Rectal smooth muscle tissue (tissue), 1 donor: ENCODE results near the gene LGALS3BP.

ENCODE experiments used
- H3K27ac ChIP-seq: one replicate; pipeline ENCODE4 v1.7.0; 2013; ENCODE audit warnings: low read depth, low read length, inconsistent platforms
- H3K27me3 ChIP-seq: one replicate; pipeline ENCODE4 v1.7.0; 2013; ENCODE audit warnings: low read length; ENCODE audit not compliant: control insufficient read depth, insufficient read depth
- H3K36me3 ChIP-seq: one replicate; pipeline ENCODE4 v1.7.0; 2013; ENCODE audit warnings: low read length; ENCODE audit not compliant: control insufficient read depth, insufficient read depth
- H3K4me1 ChIP-seq: one replicate; pipeline ENCODE4 v1.7.0; 2013; ENCODE audit warnings: low read length; ENCODE audit not compliant: control insufficient read depth, insufficient read depth
- H3K4me3 ChIP-seq: one replicate; pipeline ENCODE4 v1.7.0; 2013; ENCODE audit warnings: low read length
- H3K9ac ChIP-seq: one replicate; pipeline ENCODE4 v1.7.0; 2013; ENCODE audit warnings: low read length

The LGALS3BP gene

DNA sequence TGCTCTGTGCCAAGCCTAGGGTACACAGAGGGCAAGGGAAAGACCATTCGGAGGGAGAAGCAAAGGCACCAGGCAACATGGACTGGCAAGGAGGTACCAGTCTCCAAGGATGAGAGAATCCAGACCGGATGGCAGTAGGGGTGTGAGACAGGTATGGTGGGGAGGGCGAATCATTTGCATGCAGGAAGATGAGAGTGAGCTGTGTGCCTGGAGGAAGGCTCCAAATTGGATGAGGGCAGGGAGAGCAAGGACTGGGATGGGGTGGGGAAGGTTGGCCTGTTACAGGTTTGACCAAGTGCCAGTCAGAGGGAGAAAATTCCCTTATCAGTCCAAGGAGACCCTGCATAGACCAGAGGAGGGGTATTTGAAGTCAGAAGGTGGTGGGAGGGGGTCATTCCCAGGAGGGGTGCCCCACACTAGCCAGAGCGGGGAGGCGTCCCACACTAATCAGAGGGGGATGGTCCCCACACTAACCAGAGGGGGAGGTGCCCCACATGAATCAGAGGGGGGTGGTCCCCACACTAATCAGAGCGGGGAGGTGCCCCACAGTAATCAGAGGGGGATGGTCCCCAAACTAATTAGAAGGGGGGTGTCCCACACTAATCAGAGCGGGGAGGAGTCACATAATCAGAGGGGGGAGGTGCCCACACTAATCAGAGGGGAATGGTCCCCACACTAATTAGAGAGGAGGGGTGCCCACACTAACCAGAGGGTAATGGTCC, 29.1 kb upstream of the LGALS3BP start:
- H3K9ac ChIP-seq, result peak overlapping the region; percentile 99
- peaks cover 12% of the 10 kb centered on the region for H3K4me1 ChIP-seq
- H3K36me3 ChIP-seq, result no peaks in the 10 kb centered on the region
- H3K27ac ChIP-seq, result peak overlapping the region; percentile 52
- H3K27me3 ChIP-seq, result no peaks in the 10 kb centered on the region
- peak overlapping the region; percentile 83 for H3K4me3 ChIP-seq

DNA sequence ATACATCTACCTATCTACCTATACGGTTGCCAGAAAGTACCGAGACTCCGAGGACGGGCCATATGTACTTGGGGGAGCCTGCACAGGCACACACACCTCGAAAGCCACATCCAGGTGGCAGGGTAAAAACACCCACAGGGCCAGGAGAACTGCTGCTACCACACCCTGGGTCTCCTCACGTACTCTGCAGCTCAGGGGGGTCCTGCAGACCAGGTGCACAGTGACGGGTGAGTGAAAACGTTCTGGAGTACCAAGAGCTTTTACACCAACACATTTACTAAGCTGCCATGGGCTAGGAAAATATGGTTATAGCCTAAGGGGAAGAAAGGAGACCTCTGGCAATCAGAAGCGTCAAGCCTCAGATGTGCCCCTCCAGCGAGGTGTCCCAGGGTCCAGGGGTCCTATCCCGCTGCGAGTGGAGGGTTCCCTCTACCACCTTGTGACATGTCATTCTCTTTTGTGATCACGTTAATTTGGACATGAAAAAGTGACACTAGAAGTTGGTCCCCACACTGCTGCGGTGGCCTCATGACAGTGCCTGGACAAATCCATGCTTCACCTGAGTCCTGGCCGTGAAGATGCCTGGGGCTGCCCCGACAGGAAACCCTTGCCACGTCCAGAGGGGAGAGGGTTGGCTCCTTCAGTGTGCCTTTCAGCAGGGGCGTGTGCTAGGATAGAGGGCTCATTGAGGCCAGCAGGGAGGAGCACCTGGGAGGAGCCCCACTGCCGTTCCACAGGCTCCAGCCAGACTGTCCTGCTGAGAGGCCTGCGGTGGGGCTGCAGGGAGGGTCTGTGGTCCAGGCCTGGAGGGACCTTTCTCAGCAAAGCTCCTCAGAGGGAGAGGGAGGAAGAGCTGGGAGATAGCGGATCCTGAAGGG, 28.0 kb upstream of the LGALS3BP start:
- Histone ChIP-seq H3K9ac (peak overlapping the region; percentile 99), H3K36me3 (no peaks in the 10 kb centered on the region), H3K4me3 (peak overlapping the region; percentile 83), H3K27me3 (no peaks in the 10 kb centered on the region), H3K4me1 (peaks cover 12% of the 10 kb centered on the region), H3K27ac (no peak overlapping the region)

DNA sequence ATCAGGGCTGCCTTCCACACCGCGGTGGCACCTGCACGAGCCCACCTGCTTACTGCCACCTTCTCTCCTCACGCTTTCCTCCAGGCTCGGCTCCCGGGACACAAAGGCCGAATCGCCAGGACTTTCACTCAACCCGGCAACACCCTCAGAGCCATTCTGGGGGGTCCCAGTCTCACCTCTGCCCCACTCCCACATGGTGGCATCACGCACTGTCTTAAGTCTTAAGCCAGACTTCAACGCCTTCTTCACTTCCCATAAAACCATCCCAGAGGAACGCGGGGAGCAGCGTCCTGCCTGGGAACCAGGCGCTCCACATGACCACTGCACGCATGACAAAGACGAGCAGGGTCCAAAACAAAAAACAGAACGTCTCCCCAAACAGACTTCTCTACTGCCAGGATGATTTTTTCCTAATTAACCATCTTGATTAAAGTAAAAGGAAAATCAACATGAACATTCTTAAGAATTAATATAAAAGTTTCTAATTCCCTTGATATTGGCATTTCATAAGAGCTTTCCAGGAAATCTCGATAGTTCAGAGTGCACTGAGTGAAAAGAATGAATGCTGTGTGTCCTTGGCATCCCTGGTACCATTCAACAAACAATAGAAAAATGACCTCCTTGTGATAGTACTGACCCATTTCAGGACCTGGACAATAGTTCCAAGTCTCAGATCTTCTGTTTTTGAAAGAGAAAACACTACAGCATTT, 27.2 kb upstream of the LGALS3BP start:
- Histone ChIP-seq H3K36me3 (no peaks in the 10 kb centered on the region), H3K4me1 (peaks cover 12% of the 10 kb centered on the region), H3K9ac (no peak overlapping the region), H3K4me3 (peak overlapping the region; percentile 17), H3K27ac (no peak overlapping the region), H3K27me3 (no peaks in the 10 kb centered on the region)

DNA sequence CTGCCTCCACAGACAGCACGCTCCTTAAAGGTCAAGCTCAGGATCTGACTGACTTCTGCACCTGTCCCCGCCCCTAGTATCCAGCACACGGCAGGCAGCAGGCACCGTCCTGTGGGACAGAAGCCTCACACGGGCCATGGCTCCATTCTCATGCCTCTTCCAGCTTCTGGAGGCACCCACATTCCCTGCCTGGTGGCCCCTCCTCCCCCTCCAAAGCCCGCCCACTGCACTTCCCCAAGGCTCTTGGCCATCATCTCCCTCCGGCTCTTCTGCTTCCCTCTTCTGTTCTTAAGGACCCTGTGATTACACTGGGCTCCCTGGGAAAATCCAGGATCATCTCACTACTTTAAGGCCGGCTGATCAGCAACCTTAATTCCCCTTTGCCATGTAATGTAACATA, 26.3 kb upstream of the LGALS3BP start:
- H3K4me3 ChIP-seq, result no peak overlapping the region
- H3K27me3 ChIP-seq, result no peaks in the 10 kb centered on the region
- no peaks in the 10 kb centered on the region for H3K36me3 ChIP-seq
- H3K4me1 ChIP-seq, result peaks cover 12% of the 10 kb centered on the region
- no peak overlapping the region for H3K9ac ChIP-seq
- H3K27ac ChIP-seq, result no peak overlapping the region

DNA sequence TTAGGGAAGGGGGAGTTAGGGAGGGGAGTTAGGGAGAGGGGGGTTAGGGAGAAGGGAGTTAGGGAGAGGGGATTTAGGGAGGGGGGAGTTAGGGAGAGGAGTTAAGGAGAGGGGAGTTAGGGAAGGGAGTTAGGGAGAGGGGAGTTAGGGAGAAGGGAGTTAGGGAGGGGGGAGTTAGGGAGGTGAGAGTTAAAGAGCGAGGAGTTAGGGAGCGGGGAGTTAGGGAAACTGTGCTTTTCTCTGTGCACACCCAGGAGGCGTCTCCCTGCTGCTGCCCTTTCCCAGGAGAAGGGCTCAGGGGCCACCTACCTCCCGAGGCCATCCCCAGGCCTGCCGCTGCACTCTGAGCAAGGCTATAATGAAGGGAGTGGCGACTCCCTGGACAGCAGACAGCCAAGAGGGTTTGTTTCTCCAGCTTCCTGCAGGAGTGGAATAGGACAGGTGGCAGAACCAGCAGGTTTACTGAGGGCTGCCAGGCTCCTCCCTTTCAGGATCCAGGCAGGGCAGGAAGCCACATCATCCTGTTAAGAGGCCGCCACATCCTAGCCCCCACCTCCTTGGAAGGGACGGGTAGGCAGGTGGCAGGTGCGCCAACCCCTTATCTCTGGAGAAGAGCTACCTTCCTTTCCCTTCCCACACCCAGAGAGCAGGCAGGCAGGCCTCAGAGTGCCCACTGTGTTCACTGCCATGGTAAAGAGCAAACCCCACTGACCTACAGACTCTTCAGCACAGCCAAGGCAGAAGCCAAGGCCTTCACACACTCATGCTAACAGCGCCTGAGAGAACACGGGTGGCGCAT, 25.5 kb upstream of the LGALS3BP start:
- H3K9ac ChIP-seq, result no peak overlapping the region
- no peaks in the 10 kb centered on the region for H3K36me3 ChIP-seq
- peak overlapping the region; percentile 14 for H3K4me3 ChIP-seq
- no peaks in the 10 kb centered on the region for H3K27me3 ChIP-seq
- H3K27ac ChIP-seq, result no peak overlapping the region
- peaks cover 11% of the 10 kb centered on the region for H3K4me1 ChIP-seq

DNA sequence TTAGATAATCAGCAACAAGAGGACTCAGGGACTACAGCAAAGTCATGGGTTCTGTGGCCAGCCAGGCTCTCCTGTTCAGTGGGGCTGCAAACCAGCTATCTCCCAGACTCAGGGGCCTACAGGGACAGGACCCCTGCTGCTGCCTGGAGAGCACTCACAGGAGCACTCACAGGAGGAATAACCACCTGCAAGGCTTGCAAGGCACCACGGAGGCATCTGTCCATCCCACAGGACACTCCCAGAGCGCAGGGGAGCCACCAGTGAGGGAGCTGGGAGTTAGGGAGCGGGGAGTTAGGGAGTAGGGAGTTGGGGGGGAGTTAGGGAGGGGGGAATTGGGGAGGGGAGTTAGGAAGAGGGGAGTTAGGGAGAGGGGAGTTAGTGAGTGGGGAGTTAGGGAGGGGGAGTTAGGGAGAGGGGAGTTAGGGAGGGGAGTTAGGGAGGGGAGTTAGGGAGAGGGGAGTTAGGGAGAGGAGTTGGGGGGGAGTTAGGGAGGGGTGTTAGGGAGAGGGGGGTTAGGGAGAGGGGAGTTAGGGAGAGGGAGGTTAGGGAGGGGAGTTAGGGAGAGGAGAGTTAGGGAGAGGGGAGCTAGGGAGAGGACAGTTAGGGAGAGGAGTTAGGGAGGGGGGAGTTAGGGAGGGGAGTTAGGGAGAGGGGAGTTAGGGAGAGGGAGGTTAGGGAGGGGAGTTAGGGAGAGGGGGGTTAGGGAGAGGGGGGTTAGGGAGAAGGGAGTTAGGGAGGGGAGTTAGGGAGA, 24.1 kb upstream of the LGALS3BP start:
- Histone ChIP-seq H3K36me3 (no peaks in the 10 kb centered on the region), H3K4me1 (peaks cover 8% of the 10 kb centered on the region), H3K27me3 (no peaks in the 10 kb centered on the region), H3K9ac (no peak overlapping the region), H3K27ac (no peak overlapping the region), H3K4me3 (no peak overlapping the region)

DNA sequence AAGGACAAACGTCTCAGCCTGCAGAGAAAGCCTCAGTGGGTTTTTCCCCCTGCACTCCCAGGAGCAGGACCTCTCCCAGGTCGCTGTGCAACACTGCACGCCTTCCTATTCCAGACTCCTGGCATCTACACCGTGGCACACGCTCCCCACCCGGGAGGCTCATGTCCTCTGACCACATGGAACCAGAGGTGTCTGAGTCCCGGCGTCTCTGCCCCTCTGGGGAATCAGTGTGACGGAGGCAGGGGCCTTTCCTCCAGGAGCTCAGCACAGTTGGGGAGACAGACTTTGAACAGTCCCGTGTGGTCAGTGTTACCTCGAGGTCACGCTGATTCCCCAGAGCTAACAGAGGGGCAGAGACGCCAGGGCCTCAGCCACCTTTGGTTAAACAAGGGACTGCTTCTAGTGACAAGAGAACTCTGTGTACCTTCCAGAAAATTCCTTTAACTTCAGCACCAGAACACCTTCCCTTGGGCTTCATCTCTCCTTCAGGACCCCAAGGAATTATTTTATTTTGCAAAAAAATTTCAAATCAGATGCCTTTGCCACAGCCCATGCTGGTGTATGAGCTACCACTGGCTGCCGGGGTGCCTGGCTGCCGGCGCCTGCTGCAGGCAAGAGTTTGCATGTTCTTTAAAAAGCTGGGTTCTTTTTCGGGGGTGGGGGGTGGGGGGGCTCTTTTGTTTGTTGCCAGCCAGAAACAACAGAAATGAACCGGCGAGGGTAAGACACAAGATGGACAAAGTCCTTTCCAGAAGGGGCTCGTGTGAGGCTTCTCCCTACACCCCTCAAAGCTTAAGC, 23.3 kb upstream of the LGALS3BP start:
- Histone ChIP-seq H3K27ac (no peak overlapping the region), H3K36me3 (peaks cover 2% of the 10 kb centered on the region), H3K9ac (no peak overlapping the region), H3K4me1 (no peaks in the 10 kb centered on the region), H3K27me3 (no peaks in the 10 kb centered on the region), H3K4me3 (no peak overlapping the region)

DNA sequence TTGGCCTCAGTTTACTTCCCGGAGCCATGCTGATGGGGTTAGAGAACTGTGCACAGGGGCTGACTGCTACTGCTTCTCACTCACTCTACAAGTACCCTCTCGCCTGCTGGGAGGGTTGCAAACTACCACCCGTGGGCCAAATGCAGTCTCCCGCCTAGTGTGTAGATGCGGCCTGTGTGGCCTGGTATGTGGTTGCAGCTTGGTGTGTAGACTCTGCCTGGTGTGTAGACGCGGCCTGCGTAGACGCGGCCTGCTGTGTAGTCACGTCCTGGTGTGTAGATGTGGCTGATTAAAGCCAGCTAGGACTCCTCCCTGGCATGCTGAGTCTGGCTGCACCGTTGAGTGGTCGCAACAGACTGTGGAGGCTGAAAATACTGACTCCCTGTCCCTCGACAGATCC, 22.6 kb upstream of the LGALS3BP start:
- no peak overlapping the region for H3K27ac ChIP-seq
- H3K4me1 ChIP-seq, result no peaks in the 10 kb centered on the region
- H3K9ac ChIP-seq, result no peak overlapping the region
- peaks cover 8% of the 10 kb centered on the region for H3K36me3 ChIP-seq
- no peak overlapping the region for H3K4me3 ChIP-seq
- H3K27me3 ChIP-seq, result no peaks in the 10 kb centered on the region

DNA sequence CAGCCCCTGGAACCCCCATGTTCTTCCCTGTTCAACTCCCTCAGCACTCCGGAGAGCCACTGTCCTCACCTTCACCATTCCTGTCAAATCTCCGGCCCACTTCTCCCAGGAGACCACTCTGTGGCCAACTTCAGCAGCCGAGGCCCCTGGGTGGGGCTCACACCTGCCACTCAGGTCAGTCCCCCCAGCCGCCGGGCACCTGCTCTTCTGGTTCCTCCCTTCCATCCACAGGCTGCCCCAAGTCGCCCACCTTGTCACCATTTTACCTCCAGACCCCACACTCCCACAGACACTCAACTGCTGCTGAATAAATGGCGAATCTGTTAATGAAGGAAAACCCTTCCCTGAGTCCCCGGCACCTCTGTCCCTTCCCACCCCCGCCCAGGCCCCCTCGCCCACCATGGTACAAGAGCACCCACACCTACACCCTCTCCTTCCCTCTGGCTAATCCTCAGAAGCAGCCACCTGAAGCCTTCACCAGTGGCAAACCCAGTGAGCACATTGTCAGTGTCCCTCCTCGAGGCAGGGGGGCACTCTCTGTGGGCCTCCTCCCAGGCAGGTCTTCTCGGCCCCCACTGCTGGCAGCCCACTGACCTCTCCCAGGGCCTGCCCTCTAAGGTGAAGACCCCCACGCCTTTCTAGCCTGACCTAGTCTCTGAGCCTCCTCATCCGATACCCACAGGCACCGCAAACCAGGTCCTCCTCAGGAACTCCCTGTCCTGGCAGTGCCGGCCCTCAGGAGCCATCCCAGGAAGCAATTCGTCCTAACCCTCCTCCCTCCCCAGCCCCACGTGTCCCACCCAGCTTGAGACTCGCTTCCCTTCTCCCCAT, 21.7 kb upstream of the LGALS3BP start:
- no peak overlapping the region for H3K4me3 ChIP-seq
- no peak overlapping the region for H3K27ac ChIP-seq
- no peaks in the 10 kb centered on the region for H3K4me1 ChIP-seq
- no peaks in the 10 kb centered on the region for H3K27me3 ChIP-seq
- H3K36me3 ChIP-seq, result peaks cover 15% of the 10 kb centered on the region
- no peak overlapping the region for H3K9ac ChIP-seq

DNA sequence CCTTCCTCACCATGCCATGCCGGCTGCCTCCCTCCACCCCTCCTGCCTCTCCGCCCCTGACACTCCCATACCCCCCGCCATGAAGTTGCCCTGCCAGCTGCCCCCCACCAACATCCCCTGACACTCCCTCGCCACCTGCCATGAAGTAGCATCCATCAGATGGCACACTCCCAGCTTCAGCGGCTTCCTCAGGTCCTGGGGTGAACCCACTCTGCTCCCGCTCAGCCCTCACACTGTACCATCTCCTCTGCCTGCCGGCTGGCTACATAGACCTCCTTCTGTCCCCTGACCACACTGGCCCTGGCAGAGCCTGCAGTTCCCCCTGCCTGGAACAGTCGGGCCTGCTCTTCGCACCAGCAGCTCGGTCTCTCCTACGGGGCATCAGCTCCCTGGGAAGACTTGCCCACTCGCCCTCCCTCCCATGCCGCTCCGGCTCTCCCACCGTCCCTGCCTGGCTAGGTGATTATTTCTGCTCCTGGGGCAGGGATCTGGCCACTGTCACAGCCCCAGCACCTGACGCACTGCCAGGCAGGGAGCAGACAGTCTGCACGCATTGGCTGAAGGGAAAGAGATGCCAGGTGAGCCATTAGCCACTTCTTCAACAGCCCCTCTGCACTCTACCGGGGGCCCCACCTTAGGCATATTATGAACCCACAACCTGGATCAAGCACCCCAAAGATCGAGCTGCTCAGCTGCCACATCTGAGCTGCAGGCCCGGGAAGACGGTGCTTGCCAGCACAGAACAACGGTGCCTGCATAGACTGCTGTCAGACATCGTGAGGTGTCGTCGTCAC, 20.9 kb upstream of the LGALS3BP start:
- no peak overlapping the region for H3K9ac ChIP-seq
- H3K4me3 ChIP-seq, result no peak overlapping the region
- H3K36me3 ChIP-seq, result peaks cover 15% of the 10 kb centered on the region
- no peaks in the 10 kb centered on the region for H3K4me1 ChIP-seq
- H3K27me3 ChIP-seq, result no peaks in the 10 kb centered on the region
- H3K27ac ChIP-seq, result no peak overlapping the region
